SJCRH30 (cell line): ENCODE measurements around the gene NRF1. TPM values are rescaled to one million over a fixed set of nuclear protein-coding genes. Genes with fewer than 3 reads are reported as not detected.
"Not testable (repeated sequence)": the region's sequence is repeated elsewhere in the genome, so short reads cannot be mapped to it uniquely, and the experiment has no call there.

ENCODE experiments used
- DNase-seq, 2 experiments: peaks; one replicate each; pipeline ENCODE4 v3.0.0-alpha.2; 2015 to 2020
- H3K27ac ChIP-seq: fragments of 250-450 bp; sonication (Bioruptor Pico); 2 replicates; pipeline ENCODE4 v1.5.1; 2020; ENCODE audit warnings: mild to moderate bottlenecking, moderate library complexity
- H3K27me3 ChIP-seq: fragments of 250-450 bp; sonication (Bioruptor Pico); 2 replicates; pipeline ENCODE4 v1.5.1; 2020; ENCODE audit warnings: mild to moderate bottlenecking, moderate library complexity
- H3K36me3 ChIP-seq: fragments of 250-450 bp; sonication (Bioruptor Pico); 2 replicates; pipeline ENCODE4 v1.5.1; 2020; ENCODE audit warnings: mild to moderate bottlenecking, moderate library complexity
- H3K4me1 ChIP-seq: fragments of 250-450 bp; sonication (Bioruptor Pico); 2 replicates; pipeline ENCODE4 v1.5.1; 2020; ENCODE audit warnings: mild to moderate bottlenecking, moderate library complexity
- H3K4me3 ChIP-seq: fragments of 250-450 bp; sonication (Bioruptor Pico); 2 replicates; pipeline ENCODE4 v1.5.1; 2020; ENCODE audit warnings: mild to moderate bottlenecking, moderate library complexity
- H3K9me3 ChIP-seq: fragments of 250-450 bp; sonication (Bioruptor Pico); replicated peaks from 2 replicates; pipeline ENCODE4 v1.5.1; 2020; ENCODE audit warnings: mild to moderate bottlenecking, moderate library complexity
- total RNA-seq: library from RNA; depleted of rRNA; stranded (reverse); fragments of >200 nt; shearing (Covaris generic); gene quantifications from 2 replicates; pipeline ENCODE4 v1.2.3, GENCODE V29; 2014

NRF1 gene
- total RNA-seq, 1 experiment from 2014 or later: 14.0 TPM

DNA sequence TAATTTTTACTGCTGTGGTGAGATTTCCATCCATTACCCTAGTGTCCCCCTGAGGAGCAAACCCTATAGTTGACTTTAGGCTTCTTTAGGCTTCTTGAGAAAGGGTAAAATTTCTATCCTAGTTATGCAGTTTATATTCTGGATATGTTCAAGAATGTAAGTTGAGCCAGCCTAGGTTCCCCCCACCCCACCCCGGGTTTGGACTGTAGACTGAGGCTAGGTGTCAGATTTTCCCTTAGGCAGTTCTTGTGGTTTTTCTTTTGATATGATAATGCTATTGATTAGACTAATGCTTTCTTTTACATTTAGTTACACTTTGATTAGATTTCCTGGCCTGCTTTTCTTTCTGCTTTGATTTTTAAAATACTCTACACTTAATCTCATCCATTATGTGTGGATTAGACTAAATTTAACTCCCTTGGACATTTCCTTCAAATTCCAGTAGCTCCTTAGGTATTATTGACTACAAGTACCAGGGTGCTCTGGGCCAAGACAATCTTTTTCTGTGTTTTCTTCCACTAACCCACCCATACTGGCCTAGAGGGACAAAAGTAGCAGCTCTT is 37.7 kb downstream of the NRF1 start:
- DNase-seq: no peak
- Histone ChIP-seq H3K36me3 (no peaks in the 10 kb centered on the region; the same call in 1 of the 2 replicates), H3K4me3 (no peak overlapping the region), H3K9me3 (no peaks in the 10 kb centered on the region), H3K4me1 (peaks cover 5% of the 10 kb centered on the region), H3K27ac (no peak overlapping the region), H3K27me3 (no peaks in the 10 kb centered on the region)

DNA sequence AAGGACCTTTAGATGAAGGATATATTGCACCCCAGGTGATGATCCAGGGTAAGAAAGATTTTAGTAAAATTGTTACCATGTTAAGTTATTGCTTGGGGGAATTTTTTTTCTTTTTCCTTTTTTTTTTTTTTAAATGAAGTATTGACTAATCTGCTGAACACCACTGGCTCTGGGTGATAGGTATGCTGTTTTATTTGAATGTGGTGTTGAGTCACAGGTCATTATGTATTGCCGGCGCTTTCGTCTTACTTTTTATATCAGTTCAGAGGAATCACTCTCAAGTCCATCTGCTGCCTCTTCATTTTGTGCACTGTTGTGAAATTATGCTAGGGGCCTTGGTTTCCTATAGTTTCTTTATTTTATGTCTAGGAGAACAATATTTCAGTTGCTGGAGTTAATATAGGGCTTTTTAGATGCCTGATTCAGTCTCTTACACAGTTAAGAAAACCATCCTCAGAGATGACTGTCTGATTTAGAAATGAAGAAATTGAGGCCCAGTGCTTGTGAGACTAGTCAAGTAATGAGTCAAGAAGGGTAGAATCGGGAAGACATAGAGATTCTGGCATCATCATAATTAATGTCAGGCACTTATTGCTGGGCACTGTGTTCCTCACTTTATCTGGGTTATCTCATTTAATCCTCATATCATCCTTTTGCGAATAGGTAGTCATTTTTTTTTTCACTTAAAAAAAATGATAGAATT is 38.7 kb downstream of the NRF1 start:
- Histone ChIP-seq H3K36me3 (no peaks in the 10 kb centered on the region; the same call in 1 of the 2 replicates), H3K4me3 (no peak overlapping the region), H3K4me1 (peaks cover 5% of the 10 kb centered on the region), H3K9me3 (no peaks in the 10 kb centered on the region), H3K27ac (no peak overlapping the region), H3K27me3 (no peaks in the 10 kb centered on the region)
- DNase-seq: no peak

DNA sequence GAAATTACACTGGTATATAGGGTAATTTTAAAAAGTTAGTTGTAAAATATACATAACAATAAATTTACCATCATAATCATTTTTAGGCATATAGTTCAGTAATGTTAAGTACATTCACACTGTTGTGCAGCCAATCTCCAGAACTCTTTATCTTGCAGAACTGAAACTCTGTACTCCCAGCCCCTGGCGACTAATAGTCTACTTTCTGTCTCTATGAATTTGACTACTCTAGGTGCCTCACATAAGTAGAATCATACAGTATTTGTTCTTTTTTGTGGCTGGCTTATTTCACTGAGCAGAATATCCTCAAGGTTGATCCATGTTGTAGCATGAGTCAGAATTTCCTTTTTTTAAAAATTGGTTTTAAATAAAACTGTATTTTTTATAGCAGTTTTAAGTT is 41.4 kb downstream of the NRF1 start:
- Histone ChIP-seq H3K27me3 (no peaks in the 10 kb centered on the region), H3K36me3 (peaks cover 4% of the 10 kb centered on the region), H3K27ac (no peak overlapping the region), H3K4me1 (no peaks in the 10 kb centered on the region), H3K9me3 (no peaks in the 10 kb centered on the region), H3K4me3 (no peak overlapping the region)
- DNase-seq: no peak

DNA sequence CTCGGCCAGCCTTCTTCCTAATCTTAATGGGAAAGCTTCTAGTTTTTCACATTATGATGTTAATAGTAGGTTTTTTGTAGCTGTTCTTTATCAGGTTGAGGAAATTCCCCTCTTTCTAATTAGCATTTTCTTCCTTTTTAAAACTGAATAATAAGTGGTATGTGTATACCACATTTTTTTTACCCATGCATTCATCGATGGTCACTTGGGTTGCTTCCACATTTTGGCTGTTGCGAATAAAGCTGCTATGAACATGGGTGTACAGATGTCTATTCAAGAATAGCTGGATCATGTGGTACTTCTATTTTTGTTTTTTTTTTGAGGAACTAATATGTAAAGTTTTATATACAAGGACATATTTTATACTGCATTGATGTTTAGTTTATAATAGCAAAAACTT is 44.3 kb downstream of the NRF1 start:
- Histone ChIP-seq H3K36me3 (peaks cover 31% of the 10 kb centered on the region), H3K9me3 (0 out of 2 replicates have a peak, but pooled peaks cover 3% of the 10 kb centered on the region), H3K27me3 (no peaks in the 10 kb centered on the region), H3K4me1 (no peaks in the 10 kb centered on the region), H3K4me3 (no peak overlapping the region), H3K27ac (no peak overlapping the region)
- no peak for DNase-seq

DNA sequence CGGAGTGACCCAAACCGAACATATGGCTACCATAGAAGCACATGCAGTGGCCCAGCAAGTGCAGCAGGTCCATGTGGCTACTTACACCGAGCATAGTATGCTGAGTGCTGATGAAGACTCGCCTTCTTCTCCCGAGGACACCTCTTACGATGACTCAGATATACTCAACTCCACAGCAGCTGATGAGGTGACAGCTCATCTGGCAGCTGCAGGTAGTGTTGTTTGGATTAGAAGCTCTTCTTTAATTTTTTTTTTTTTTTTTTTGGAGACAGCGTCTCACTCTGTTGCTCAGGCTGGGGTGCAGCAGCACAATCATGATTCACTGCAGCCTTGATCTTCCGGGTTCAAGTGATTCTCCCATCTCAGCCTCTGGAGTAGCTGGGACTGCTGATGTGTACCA is 45.8 kb downstream of the NRF1 start:
- Histone ChIP-seq H3K27me3 (no peaks in the 10 kb centered on the region), H3K27ac (no peak overlapping the region), H3K9me3 (peaks cover 15% of the 10 kb centered on the region), H3K4me1 (no peaks in the 10 kb centered on the region), H3K4me3 (no peak overlapping the region), H3K36me3 (peaks cover 43% of the 10 kb centered on the region)
- DNase-seq: no peak

DNA sequence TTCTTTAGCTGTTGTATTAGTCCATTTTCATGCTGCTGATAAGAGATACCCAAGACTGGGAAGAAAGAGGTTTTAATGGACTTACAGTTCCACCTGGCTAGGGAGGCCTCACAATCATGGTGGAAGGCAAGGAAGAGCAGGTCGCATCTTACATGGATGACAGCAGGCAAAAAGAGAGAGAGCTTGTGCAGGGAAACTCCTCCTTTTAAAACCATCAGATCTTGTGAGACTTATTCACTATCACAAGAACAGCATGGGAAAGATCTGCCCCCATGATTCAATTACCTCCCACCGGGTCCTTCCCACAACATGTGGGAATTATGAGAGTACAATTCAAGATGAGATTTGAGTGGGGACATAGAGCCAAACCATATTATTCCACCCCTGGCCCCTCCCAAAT is 48.4 kb downstream of the NRF1 start:
- H3K4me1 ChIP-seq, DNase-seq, H3K4me3 ChIP-seq, H3K27me3 ChIP-seq, H3K27ac ChIP-seq: not testable (repeated sequence)
- Histone ChIP-seq H3K36me3 (peaks cover 43% of the 10 kb centered on the region), H3K9me3 (peaks cover 17% of the 10 kb centered on the region)

DNA sequence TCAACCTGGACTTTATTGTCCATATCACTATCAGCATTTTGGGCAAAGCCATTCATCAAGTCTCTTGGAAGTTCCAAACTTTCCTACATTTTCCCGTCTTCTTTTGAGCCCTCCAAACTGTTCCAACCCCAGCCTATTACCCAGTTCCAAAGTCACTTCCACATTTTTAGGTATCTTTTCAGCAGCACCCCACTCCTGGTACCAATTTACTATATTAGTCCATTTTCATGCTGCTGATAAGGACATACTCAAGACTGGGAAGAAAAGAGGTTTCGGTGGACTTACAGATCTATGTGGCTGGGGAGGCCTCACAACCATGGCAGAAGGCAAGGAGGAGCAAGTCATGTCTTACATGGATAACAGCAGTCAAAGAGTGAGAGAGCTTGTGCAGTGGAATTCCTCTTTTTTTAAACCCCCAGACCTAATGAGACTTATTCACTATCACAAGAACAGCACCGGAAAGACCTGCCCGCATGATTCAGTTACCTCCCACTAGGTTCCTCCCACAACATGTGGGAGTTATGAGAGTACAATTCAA is 50.2 kb downstream of the NRF1 start:
- DNase-seq: no peak
- peaks cover 17% of the 10 kb centered on the region for H3K9me3 ChIP-seq
- H3K27me3 ChIP-seq: no peaks in the 10 kb centered on the region
- no peak overlapping the region for H3K27ac ChIP-seq
- H3K4me1 ChIP-seq: peaks cover 13% of the 10 kb centered on the region
- H3K36me3 ChIP-seq: peaks cover 43% of the 10 kb centered on the region
- H3K4me3 ChIP-seq: no peak overlapping the region

DNA sequence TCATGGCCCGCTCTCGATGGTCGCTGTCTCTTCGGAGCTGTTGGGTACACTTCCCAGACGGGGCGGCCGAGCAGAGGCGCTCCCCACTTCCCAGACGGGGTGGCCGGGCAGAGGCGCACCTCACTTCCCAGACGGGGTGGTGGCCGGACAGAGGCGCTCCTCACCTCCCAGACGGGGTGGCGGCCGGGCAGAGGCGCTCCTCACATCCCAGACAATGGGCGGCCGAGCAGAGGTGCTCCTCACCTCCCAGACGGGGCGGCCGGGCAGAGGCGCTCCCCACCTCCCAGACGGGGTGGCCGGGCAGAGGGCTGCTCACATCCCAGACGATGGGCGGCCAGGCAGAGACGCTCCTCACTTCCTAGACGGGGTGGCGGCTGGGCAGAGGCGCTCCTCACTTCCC is 51.7 kb downstream of the NRF1 start:
- Histone ChIP-seq H3K4me1 (peaks cover 13% of the 10 kb centered on the region), H3K9me3 (peaks cover 17% of the 10 kb centered on the region), H3K36me3 (peaks cover 36% of the 10 kb centered on the region)
- H3K27me3 ChIP-seq, H3K27ac ChIP-seq, DNase-seq, H3K4me3 ChIP-seq: not testable (repeated sequence)

DNA sequence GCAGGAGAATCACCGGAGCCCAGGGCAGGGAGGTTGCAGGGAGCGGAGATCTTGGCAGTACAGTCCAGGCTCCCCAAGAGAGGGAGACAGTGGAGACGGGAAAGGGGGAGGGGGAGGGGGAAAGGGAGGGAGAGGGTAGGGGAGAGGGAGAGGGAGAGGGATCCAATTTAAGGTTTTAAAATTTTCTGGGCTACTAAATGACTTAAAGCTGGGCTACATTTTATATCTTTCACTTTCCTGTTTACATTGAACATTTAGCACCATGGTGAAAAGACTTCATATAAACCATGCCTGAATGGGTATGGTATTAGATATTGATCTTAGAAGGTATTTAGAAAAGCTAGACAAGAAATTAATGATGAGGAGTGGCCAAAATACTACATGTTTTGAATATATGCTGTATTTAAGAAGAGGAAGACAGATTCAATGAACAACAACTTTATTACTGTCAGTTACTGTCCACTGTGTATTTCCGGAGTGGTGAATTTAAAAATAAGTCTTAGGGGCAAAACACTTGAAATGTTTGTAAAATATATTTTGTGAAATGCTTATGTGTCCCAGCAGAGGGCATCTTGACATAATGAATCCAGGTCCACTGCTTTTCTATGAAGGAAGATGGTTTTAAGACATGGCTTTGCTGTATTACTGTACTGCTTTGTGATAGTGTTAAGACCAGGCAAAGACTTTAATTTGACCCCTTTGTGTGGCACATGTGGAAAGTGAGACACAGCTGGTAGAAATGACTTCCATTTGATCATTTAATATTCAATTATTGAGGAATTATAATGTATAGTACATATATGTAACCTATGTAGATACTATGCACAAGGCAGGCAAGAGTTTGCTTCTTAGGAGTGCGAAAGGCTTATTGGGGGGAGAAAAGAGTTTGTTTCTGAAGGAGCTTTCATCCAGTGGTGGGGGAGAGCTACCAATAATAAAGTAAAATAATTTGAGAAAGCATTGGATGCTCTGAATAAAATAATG is 52.8 kb downstream of the NRF1 start:
- peak; percentile 24 to 79 for DNase-seq
- Histone ChIP-seq H3K4me1 (peaks cover 13% of the 10 kb centered on the region), H3K9me3 (peaks cover 17% of the 10 kb centered on the region), H3K36me3 (peaks cover 27% of the 10 kb centered on the region), H3K4me3 (no peak overlapping the region), H3K27ac (peak overlapping the region; percentile 4; the same call in 1 of the 2 replicates), H3K27me3 (no peaks in the 10 kb centered on the region)

DNA sequence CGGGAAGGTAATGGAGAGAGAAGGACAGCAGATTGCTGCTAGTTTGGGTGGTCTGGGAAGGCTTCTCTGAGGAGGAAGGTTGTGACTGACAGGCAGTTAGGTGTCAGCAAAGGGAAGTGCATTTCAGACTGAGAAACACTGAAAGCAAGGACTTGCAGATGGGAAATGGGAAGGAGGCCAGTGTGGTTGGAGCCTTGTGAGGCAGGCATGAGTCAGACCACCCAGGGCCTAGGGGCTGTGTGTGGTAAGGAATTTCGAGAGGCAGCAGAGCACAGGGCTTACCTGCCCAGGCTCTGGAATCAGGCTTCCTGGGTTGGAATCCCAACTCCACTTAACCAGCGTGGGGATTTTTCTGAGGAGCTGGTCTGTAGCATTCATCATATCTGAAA is 53.5 kb downstream of the NRF1 start:
- Histone ChIP-seq H3K36me3 (peaks cover 20% of the 10 kb centered on the region), H3K27me3 (no peaks in the 10 kb centered on the region), H3K4me3 (no peak overlapping the region), H3K4me1 (peaks cover 13% of the 10 kb centered on the region), H3K27ac (peak overlapping the region; percentile 4; the same call in 1 of the 2 replicates), H3K9me3 (peaks cover 17% of the 10 kb centered on the region)
- DNase-seq: peak; percentile 85 to 88

DNA sequence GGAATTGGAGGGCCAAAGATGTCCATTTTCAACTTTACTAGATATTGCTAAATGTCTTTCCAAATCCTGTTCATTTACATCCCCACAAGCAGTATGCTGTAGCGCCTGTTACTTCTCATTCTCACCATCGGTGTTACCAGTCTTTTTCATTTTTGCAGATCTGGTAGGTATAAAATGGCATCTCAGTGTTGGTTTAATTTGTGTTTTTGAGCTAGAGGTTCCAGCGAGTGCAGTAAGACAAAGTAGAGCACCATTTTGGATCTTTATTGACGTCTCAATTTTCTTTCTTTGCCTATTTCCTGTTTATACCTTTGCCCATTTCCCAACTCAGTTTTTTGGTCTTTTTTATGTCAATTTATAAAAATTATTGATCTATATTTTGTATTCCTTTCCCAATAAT is 55.6 kb downstream of the NRF1 start:
- no peak overlapping the region for H3K27ac ChIP-seq
- no peaks in the 10 kb centered on the region for H3K27me3 ChIP-seq
- no peak overlapping the region for H3K4me3 ChIP-seq
- H3K4me1 ChIP-seq: peaks cover 13% of the 10 kb centered on the region
- H3K9me3 ChIP-seq: peaks cover 4% of the 10 kb centered on the region
- H3K36me3 ChIP-seq: peaks cover 8% of the 10 kb centered on the region
- no peak for DNase-seq

DNA sequence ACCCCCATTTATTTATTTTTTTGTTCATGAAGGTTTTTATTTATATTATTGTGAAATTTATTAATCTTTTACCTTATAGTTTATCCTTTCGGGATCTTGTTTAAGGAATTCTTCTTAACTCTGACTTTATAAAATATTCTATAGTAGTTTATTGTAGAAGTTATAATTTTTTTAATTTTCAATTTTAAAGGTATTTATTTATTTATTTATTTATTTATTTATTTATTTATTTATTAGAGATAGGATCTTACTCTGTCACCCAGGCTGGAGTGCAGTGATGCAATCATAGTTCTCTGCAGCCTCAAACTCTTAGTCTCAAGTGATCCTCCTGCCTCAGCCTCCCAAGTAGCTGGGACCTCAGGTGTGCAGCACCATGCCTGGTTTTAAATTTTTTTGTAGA is 56.0 kb downstream of the NRF1 start:
- H3K27me3 ChIP-seq: no peaks in the 10 kb centered on the region
- H3K36me3 ChIP-seq: peaks cover 8% of the 10 kb centered on the region
- H3K9me3 ChIP-seq: peaks cover under 1% of the 10 kb centered on the region; the same call in 1 of the 2 replicates
- DNase-seq: no peak
- no peak overlapping the region for H3K4me3 ChIP-seq
- H3K27ac ChIP-seq: no peak overlapping the region
- H3K4me1 ChIP-seq: peaks cover 13% of the 10 kb centered on the region

DNA sequence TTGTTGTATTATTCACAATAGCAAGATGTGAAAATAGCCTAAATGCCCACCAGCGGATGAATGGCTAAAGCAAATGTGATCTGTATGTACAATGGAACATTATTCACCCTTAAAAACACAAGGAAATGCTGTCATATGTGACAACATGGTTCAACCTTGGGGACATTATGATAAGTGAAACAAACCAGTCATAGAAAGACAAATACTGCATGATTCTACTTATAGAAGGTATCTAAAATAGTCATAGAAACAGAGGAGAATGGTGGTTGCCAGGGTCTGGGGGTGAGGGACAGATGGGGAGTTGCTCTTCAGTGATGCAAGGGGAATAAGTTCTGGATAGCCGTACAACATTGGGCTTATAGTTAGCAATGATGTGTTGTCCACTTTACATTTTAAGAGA is 58.4 kb downstream of the NRF1 start:
- Histone ChIP-seq H3K4me3 (no peak overlapping the region), H3K27ac (no peak overlapping the region), H3K36me3 (peaks cover 18% of the 10 kb centered on the region), H3K4me1 (peaks cover 5% of the 10 kb centered on the region), H3K9me3 (peaks cover 3% of the 10 kb centered on the region; the same call in 1 of the 2 replicates), H3K27me3 (no peaks in the 10 kb centered on the region)
- DNase-seq: no peak

DNA sequence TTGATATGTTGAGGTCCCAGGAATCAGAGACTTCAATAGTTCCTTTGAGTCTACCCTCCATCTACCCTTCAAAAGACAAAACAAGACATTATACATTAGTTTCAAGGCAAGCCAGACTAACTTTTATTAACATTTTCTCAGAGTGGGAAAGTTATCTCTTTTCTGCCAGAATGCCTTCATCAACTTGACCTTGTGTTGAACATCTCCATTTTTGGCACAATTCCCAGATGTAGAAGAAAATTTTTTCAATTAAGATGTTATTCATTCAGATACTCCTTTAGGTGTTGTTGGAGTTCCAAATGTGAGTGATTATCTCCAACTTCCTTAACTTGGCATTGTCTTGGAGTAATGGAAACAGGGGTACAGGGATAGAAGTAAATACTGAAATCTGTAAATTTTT is 59.1 kb downstream of the NRF1 start:
- Histone ChIP-seq H3K9me3 (peaks cover 7% of the 10 kb centered on the region), H3K4me3 (no peak overlapping the region), H3K4me1 (no peaks in the 10 kb centered on the region), H3K36me3 (peaks cover 23% of the 10 kb centered on the region), H3K27ac (no peak overlapping the region), H3K27me3 (no peaks in the 10 kb centered on the region)
- no peak for DNase-seq

DNA sequence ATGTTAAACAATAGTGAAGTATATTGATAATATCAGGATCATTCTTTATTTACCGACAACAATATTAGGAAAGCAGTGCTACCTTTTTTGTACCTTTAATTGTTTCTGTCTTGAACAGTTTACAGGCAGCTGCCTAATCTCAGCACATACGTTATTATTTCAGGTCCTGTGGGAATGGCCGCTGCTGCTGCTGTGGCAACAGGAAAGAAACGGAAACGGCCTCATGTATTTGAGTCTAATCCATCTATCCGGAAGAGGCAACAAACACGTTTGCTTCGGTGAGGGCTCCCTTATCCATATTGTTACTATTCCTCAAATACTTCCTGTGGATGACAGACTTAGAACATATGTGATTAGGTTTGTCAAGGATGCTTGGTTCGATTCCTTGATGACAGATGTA is 59.7 kb downstream of the NRF1 start:
- no peak for DNase-seq
- Histone ChIP-seq H3K36me3 (peaks cover 27% of the 10 kb centered on the region), H3K4me3 (no peak overlapping the region), H3K27me3 (no peaks in the 10 kb centered on the region), H3K4me1 (no peaks in the 10 kb centered on the region), H3K9me3 (peaks cover 12% of the 10 kb centered on the region), H3K27ac (no peak overlapping the region)
